Keratinocyte (primary cell): ENCODE results near the gene C19orf85.

Experiments
- EZH2 ChIP-seq: IDR thresholded peaks from one replicate; pipeline ENCODE4 v1.6.1; 2012; ENCODE audit warnings: inconsistent platforms, mild to moderate bottlenecking, low read length, moderate library complexity
- TF ChIP-seq, protein P1 (sequence below), 3 experiments: IDR thresholded peaks in 1 of 3; conservative IDR thresholded peaks in 1 of 3; optimal IDR thresholded peaks in 1 of 3; 2 replicates in 2 of 3; 3 replicates in 1 of 3; pipeline versions ENCODE3 to v1.5.1; 2011; ENCODE audit warnings: low read length in 3 of 3, mild to moderate bottlenecking in 3 of 3, moderate library complexity in 2 of 3, control low read depth in 1 of 3, inconsistent platforms in 1 of 3; ENCODE audit not compliant: insufficient read depth in 2 of 3; ENCODE audit errors: extremely low read depth in 1 of 3

GRCh38 chr19:55460670-55461258 lies 3.8 kb downstream of the C19orf85 start:
- TF ChIP-seq, protein P1, sequence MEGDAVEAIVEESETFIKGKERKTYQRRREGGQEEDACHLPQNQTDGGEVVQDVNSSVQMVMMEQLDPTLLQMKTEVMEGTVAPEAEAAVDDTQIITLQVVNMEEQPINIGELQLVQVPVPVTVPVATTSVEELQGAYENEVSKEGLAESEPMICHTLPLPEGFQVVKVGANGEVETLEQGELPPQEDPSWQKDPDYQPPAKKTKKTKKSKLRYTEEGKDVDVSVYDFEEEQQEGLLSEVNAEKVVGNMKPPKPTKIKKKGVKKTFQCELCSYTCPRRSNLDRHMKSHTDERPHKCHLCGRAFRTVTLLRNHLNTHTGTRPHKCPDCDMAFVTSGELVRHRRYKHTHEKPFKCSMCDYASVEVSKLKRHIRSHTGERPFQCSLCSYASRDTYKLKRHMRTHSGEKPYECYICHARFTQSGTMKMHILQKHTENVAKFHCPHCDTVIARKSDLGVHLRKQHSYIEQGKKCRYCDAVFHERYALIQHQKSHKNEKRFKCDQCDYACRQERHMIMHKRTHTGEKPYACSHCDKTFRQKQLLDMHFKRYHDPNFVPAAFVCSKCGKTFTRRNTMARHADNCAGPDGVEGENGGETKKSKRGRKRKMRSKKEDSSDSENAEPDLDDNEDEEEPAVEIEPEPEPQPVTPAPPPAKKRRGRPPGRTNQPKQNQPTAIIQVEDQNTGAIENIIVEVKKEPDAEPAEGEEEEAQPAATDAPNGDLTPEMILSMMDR (optimal IDR thresholded peaks at IDR 0.05 in 1 of 3, IDR thresholded peaks at IDR 0.05 in 1 of 3, conservative IDR thresholded peaks at IDR 0.05 in 1 of 3; ENCODE audit: extremely low read depth in 1 of 3, insufficient read depth in 2 of 3, low read length in 3 of 3): no peak
- no peak for TF ChIP-seq EZH2
